Measurements from ENCODE around the gene CRABP2. TPM values are rescaled to one million over a fixed set of nuclear protein-coding genes. Genes with fewer than 3 reads are reported as not detected.

The CRABP2 gene
- polyA plus RNA-seq, 1 of the 3 experiments (the other 2 are of a cell fraction), result 42.1 TPM

- TF ChIP-seq NRF1 (IDR thresholded peaks at IDR 0.05; ENCODE audit: low read depth, low read length) (no peak), TAF1 (IDR thresholded peaks at IDR 0.05; ENCODE audit: borderline replicate concordance, low read depth, low read length) (no peak), REST (IDR thresholded peaks at IDR 0.05; ENCODE audit: low read depth, low read length) (no peak), SIN3A (IDR thresholded peaks at IDR 0.05; ENCODE audit: borderline replicate concordance, low read depth, low read length) (no peak), CTCF (IDR thresholded peaks at IDR 0.05) (peak; percentile 97)
These were observed 27.5 kb downstream of the CRABP2 start (continued) for GRCh38 chr1:156677616-156678596.

- Histone ChIP-seq H3F3A (replicated peaks; ENCODE audit: insufficient read depth) (peaks cover 3% of the 10 kb centered on the region), H4K20me1 (ENCODE audit: insufficient read depth) (peaks cover 10% of the 10 kb centered on the region; the same call in 1 of the 2 replicates), H3K9ac (peak within 1 kb of the TSS; percentile 65), H3K4me1 (ENCODE audit: control insufficient read depth in 1 of 2, insufficient read depth in 2 of 2, low read depth in 1 of 2, low read length in 1 of 2) (peaks cover 21 to 42% of the 10 kb centered on the region in 2 experiments; a peak in 3 of 4 replicates), H3K36me3 (replicated peaks in 1 of 2; ENCODE audit: control insufficient read depth in 1 of 2, insufficient read depth in 2 of 2, low read length in 1 of 2) (peaks cover 7 to 18% of the 10 kb centered on the region in 2 experiments), H3K27me3 (ENCODE audit: insufficient read depth) (no peaks in the 10 kb centered on the region), H3K79me2 (ENCODE audit: insufficient read depth) (peaks cover 23% of the 10 kb centered on the region), H3K9me2 (no peaks in the 10 kb centered on the region), H3K9me3 (no peaks in the 10 kb centered on the region), H3K27ac (ENCODE audit: low read depth in 2 of 2, low read length in 1 of 2) (peak within 1 kb of the TSS; percentile 40 to 87; a peak in 3 of 4 replicates), H3K4me3 (ENCODE audit: low read depth in 2 of 2, low read length in 1 of 2) (peak within 1 kb of the TSS; percentile 55 to 71), H3K4me2 (peak within 1 kb of the TSS; percentile 98), H2AFZ (ENCODE audit: low read depth) (peak within 1 kb of the TSS; percentile 76)
- ChIA-PET CTCF (interaction anchor here (0.6 to 45.5 kb wide), 23 partner anchors 9 to 251 kb away, joined by 3 to 2702 read pairs (median 5); partner anchors contain the start of genes BCAN, CRABP2, HAPLN2 and HDGF), POLR2A (interaction anchor here (0.6 to 3.3 kb wide), 14 partner anchors 9 to 367 kb away, joined by 3 to 36 read pairs (median 5); partner anchors contain the start of genes ISG20L2, METTL25B and NTRK1)
- no peak for TF ChIP-seq CHD2 (IDR thresholded peaks at IDR 0.05; ENCODE audit: low read length, partially characterized antibody)
- TF ChIP-seq POLR2AphosphoS5 (IDR thresholded peaks at IDR 0.05; ENCODE audit: low read depth, low read length), result peak; percentile 84
- TF ChIP-seq TAF1 (IDR thresholded peaks at IDR 0.05; ENCODE audit: borderline replicate concordance, low read depth, low read length), result peak; percentile 69
- no peak for TF ChIP-seq CTCF (IDR thresholded peaks at IDR 0.05)
- TF ChIP-seq RXRA (IDR thresholded peaks at IDR 0.05; ENCODE audit: borderline replicate concordance, low read depth), result no peak
- 0 out of 2 replicates have a peak, but pooled peaks have one; percentile 12 for TF ChIP-seq GABPA (IDR thresholded peaks at IDR 0.05; ENCODE audit: low read depth)
- TF ChIP-seq MXI1 (IDR thresholded peaks at IDR 0.05; ENCODE audit: low read depth, low read length), result peak; percentile 36
- peak; percentile 35 for TF ChIP-seq MAX (IDR thresholded peaks at IDR 0.05; ENCODE audit: low read depth)
- no peak for TF ChIP-seq SMC3 (IDR thresholded peaks at IDR 0.05; ENCODE audit: low read depth, low read length)
- no peak for TF ChIP-seq NRF1 (IDR thresholded peaks at IDR 0.05; ENCODE audit: low read depth, low read length)
- TF ChIP-seq IRF3 (IDR thresholded peaks at IDR 0.05; ENCODE audit: low read depth, low read length), result no peak
- peak; percentile 92 for DNase-seq
- WGBS (ENCODE audit: low lambda C conversion rate), result 6% methylated on average over 22 of the region's 70 CpGs
These were observed 28.4 kb downstream of the CRABP2 start, which contains the start of gene NES for GRCh38 chr1:156676820-156677615. NES (minus strand) TSS chr1:156677407; CDS start chr1:156677264, 143 bp downstream.

All from SK-N-SH (cell line).